SK-N-SH treated with all-trans-retinoic acid at 6 μM for 48 hours (cell line): Measurements from ENCODE around the gene STPG2.

Experiments used
- ARNTL ChIP-seq: fragments of 450-650 bp; formaldehyde crosslinking; IDR thresholded peaks from 2 replicates; pipeline ENCODE4 v1.5.0; 2020; ENCODE audit warnings: low read depth, mild to moderate bottlenecking, moderate library complexity, borderline replicate concordance
- BACH2 ChIP-seq: fragments of 250-450 bp; sonication (Bioruptor Pico); IDR thresholded peaks from 2 replicates; pipeline ENCODE4 v1.9.0; 2021; ENCODE audit warnings: mild to moderate bottlenecking, borderline replicate concordance
- GLIS3 ChIP-seq: fragments of 250-450 bp; sonication (Bioruptor Pico); IDR thresholded peaks from 2 replicates; pipeline ENCODE4 v1.5.0; 2020; ENCODE audit warnings: mild to moderate bottlenecking, moderate library complexity
- ISL1 ChIP-seq: fragments of 250-450 bp; sonication (Bioruptor Pico); IDR thresholded peaks from 2 replicates; pipeline ENCODE4 v2.1.2; 2022; ENCODE audit warnings: mild to moderate bottlenecking, moderate library complexity
- SNAI2 ChIP-seq: fragments of 250-450 bp; sonication (Bioruptor Pico); IDR thresholded peaks from 2 replicates; pipeline ENCODE4 v1.5.0; 2020; ENCODE audit warnings: mild to moderate bottlenecking, moderate library complexity
- ZFP3 ChIP-seq: fragments of 250-450 bp; sonication (Bioruptor Pico); IDR thresholded peaks from 2 replicates; pipeline ENCODE4 v1.5.0; 2020; ENCODE audit warnings: mild to moderate bottlenecking, moderate library complexity
- ZFP30 ChIP-seq: fragments of 450-650 bp; formaldehyde crosslinking; IDR thresholded peaks from 2 replicates; pipeline ENCODE4 v1.5.0; 2022; ENCODE audit warnings: mild to moderate bottlenecking, moderate library complexity
- ZNF70 ChIP-seq: fragments of 450-650 bp; formaldehyde crosslinking; IDR thresholded peaks from 2 replicates; pipeline ENCODE4 v1.5.0; 2020; ENCODE audit warnings: mild to moderate bottlenecking, moderate library complexity
- TF ChIP-seq, protein P1 (sequence below): fragments of 250-450 bp; sonication (Bioruptor Pico); IDR thresholded peaks from 2 replicates; pipeline ENCODE4 v1.5.1; 2020; ENCODE audit warnings: low read depth, mild to moderate bottlenecking, moderate library complexity
- TF ChIP-seq, protein P2 (sequence below): fragments of 250-450 bp; sonication (Bioruptor Pico); IDR thresholded peaks from 2 replicates; pipeline ENCODE4 v1.8.0; 2021; ENCODE audit warnings: low read depth, mild to moderate bottlenecking, moderate library complexity, borderline replicate concordance

DNA sequence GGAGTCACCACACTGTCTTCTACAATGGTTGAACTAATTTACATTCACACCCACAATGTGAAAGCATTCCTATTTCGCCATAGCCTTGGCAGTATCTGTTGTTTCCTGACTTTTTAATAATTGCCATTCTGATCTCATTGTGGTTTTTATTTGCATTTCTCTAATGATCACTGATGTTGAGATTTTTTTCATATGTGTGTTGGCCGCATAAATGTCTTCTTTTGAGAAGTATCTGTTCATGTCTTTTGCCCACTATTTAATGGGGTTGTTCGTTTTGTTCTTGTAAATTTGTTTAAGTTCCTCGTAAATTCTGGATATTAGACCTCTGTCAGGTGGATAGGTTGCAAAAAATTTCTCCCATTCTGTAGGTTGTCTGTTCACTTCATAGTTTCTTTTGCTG is 519.1 kb downstream of the STPG2 start:
- TF ChIP-seq ARNTL (CRISPR knock-in tag) = no peak
- TF ChIP-seq, protein P1, sequence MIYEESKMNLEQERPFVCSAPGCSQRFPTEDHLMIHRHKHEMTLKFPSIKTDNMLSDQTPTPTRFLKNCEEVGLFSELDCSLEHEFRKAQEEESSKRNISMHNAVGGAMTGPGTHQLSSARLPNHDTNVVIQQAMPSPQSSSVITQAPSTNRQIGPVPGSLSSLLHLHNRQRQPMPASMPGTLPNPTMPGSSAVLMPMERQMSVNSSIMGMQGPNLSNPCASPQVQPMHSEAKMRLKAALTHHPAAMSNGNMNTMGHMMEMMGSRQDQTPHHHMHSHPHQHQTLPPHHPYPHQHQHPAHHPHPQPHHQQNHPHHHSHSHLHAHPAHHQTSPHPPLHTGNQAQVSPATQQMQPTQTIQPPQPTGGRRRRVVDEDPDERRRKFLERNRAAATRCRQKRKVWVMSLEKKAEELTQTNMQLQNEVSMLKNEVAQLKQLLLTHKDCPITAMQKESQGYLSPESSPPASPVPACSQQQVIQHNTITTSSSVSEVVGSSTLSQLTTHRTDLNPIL (CRISPR knock-in tag) = no peak
- TF ChIP-seq ZFP3 (CRISPR knock-in tag) = no peak
- no peak for TF ChIP-seq ZNF70 (CRISPR knock-in tag)
- TF ChIP-seq ISL1 (CRISPR knock-in tag) = no peak
- TF ChIP-seq GLIS3 = no peak
- no peak for TF ChIP-seq SNAI2 (CRISPR knock-in tag)
- TF ChIP-seq, protein P2, sequence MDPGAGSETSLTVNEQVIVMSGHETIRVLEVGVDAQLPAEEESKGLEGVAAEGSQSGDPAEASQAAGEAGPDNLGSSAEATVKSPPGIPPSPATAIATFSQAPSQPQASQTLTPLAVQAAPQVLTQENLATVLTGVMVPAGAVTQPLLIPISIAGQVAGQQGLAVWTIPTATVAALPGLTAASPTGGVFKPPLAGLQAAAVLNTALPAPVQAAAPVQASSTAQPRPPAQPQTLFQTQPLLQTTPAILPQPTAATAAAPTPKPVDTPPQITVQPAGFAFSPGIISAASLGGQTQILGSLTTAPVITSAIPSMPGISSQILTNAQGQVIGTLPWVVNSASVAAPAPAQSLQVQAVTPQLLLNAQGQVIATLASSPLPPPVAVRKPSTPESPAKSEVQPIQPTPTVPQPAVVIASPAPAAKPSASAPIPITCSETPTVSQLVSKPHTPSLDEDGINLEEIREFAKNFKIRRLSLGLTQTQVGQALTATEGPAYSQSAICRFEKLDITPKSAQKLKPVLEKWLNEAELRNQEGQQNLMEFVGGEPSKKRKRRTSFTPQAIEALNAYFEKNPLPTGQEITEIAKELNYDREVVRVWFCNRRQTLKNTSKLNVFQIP = no peak
- no peak for TF ChIP-seq BACH2 (CRISPR knock-in tag)
- TF ChIP-seq ZFP30 (CRISPR knock-in tag) = no peak
